CD14-positive monocyte (primary cell): ENCODE results near the gene ACVR1. TPM values are rescaled to one million over a fixed set of nuclear protein-coding genes. Genes with fewer than 3 reads are reported as not detected.
"Not testable (repeated sequence)": the region's sequence is repeated elsewhere in the genome, so short reads cannot be mapped to it uniquely, and the experiment has no call there.

Experiments
- DNase-seq, 3 donors: peaks; one replicate each; pipeline ENCODE4 v3.0.0-alpha.2; 2011 to 2022
- H2AFZ ChIP-seq: 2 replicates; pipeline ENCODE4 v1.6.0; 2012; ENCODE audit warnings: mild to moderate bottlenecking, low read depth, low read length, inconsistent platforms; ENCODE audit not compliant: insufficient read depth, poor library complexity, severe bottlenecking
- H3K27ac ChIP-seq, 2 donors: 1 replicate in 1 of 2; 2 replicates in 1 of 2; pipeline ENCODE4 v1.5.1; 2012 to 2013; ENCODE audit warnings: low read length in 2 of 2, control low read depth in 1 of 2, inconsistent platforms in 1 of 2, low read depth in 1 of 2, mild to moderate bottlenecking in 1 of 2
- H3K27me3 ChIP-seq, 2 donors: one replicate each; pipeline versions ENCODE4 v1.6.0 to v1.6.1; 2011 to 2013; ENCODE audit warnings: low read length in 2 of 2; ENCODE audit not compliant: control insufficient read depth in 2 of 2, insufficient read depth in 2 of 2
- H3K36me3 ChIP-seq, 2 donors: replicated peaks in 1 of 2; 1 replicate in 1 of 2; 2 replicates in 1 of 2; pipeline versions ENCODE4 v1.5.1 to v1.6.1; 2012 to 2013; ENCODE audit warnings: low read length in 2 of 2, control low read depth in 1 of 2, inconsistent platforms in 1 of 2, mild to moderate bottlenecking in 1 of 2; ENCODE audit not compliant: insufficient read depth in 2 of 2, control insufficient read depth in 1 of 2
- H3K4me1 ChIP-seq, 2 donors: 1 replicate in 1 of 2; 2 replicates in 1 of 2; pipeline versions ENCODE4 v1.5.1 to v1.6.1; 2012 to 2013; ENCODE audit warnings: low read length in 2 of 2, control low read depth in 1 of 2, inconsistent platforms in 1 of 2, mild to moderate bottlenecking in 1 of 2, moderate library complexity in 1 of 2; ENCODE audit not compliant: insufficient read depth in 2 of 2, control insufficient read depth in 1 of 2
- H3K4me2 ChIP-seq: replicated peaks from 2 replicates; pipeline ENCODE3; 2012; ENCODE audit warnings: low read length, moderate library complexity, mild to moderate bottlenecking; ENCODE audit not compliant: poor library complexity, severe bottlenecking; ENCODE audit errors: extremely low read depth
- H3K4me3 ChIP-seq, 3 experiments: fragments of 200-600 bp in 1 of 3; sonication (generic) in 1 of 3; replicated peaks in 1 of 3; 1 replicate in 2 of 3; 2 replicates in 1 of 3; pipeline ENCODE4 v1.5.1; 2011 to 2013; ENCODE audit warnings: low read length in 3 of 3, mild to moderate bottlenecking in 3 of 3, control low read depth in 2 of 3, low read depth in 2 of 3, inconsistent platforms in 1 of 3, moderate library complexity in 1 of 3
- H3K79me2 ChIP-seq: 2 replicates; pipeline ENCODE4 v1.6.0; 2012; ENCODE audit warnings: mild to moderate bottlenecking, control low read depth, inconsistent platforms, low read length, moderate library complexity; ENCODE audit not compliant: insufficient read depth
- H3K9ac ChIP-seq: 2 replicates; pipeline ENCODE4 v1.6.0; 2017; ENCODE audit warnings: low read length, mild to moderate bottlenecking; ENCODE audit not compliant: insufficient read depth, poor library complexity, severe bottlenecking
- H3K9me3 ChIP-seq, 2 donors: replicated peaks in 1 of 2; 1 replicate in 1 of 2; 2 replicates in 1 of 2; pipeline versions ENCODE4 v1.5.1 to v1.6.1; 2012 to 2013; ENCODE audit warnings: low read length in 2 of 2, control low read depth in 1 of 2; ENCODE audit not compliant: control insufficient read depth in 1 of 2, insufficient read depth in 1 of 2
- H4K20me1 ChIP-seq: 2 replicates; pipeline ENCODE4 v1.6.0; 2012; ENCODE audit warnings: mild to moderate bottlenecking, low read length, control low read depth, moderate library complexity; ENCODE audit not compliant: insufficient read depth
- H3K27ac Mint-ChIP-seq, 7 donors: one replicate each; pipeline ENCODE4 v1.8.0; 2020; ENCODE audit warnings: mild to moderate bottlenecking in 7 of 7, mixed read lengths in 7 of 7, moderate library complexity in 6 of 7, inconsistent platforms in 2 of 7
- H3K27me3 Mint-ChIP-seq, 3 donors: one replicate each; pipeline ENCODE4 v1.8.0; 2021 to 2022; ENCODE audit warnings: low read depth in 3 of 3, mild to moderate bottlenecking in 3 of 3, mixed read lengths in 3 of 3, moderate library complexity in 3 of 3, inconsistent platforms in 1 of 3
- H3K36me3 Mint-ChIP-seq, 2 donors: one replicate each; pipeline ENCODE4 v1.8.0; 2020; ENCODE audit warnings: mixed read lengths in 2 of 2, inconsistent platforms in 1 of 2, mild to moderate bottlenecking in 1 of 2
- H3K4me1 Mint-ChIP-seq: one replicate; pipeline ENCODE4 v1.8.0; 2020; ENCODE audit warnings: mild to moderate bottlenecking, mixed read lengths
- H3K4me3 Mint-ChIP-seq, 2 donors: one replicate each; pipeline ENCODE4 v1.8.0; 2020; ENCODE audit warnings: mild to moderate bottlenecking in 2 of 2, mixed read lengths in 2 of 2, moderate library complexity in 1 of 2
- H3K9me3 Mint-ChIP-seq, 7 donors: one replicate each; pipeline ENCODE4 v1.8.0; 2020 to 2022; ENCODE audit warnings: mixed read lengths in 7 of 7, mild to moderate bottlenecking in 6 of 7, moderate library complexity in 6 of 7, inconsistent platforms in 2 of 7
- WGBS: methylation state at CpG from one replicate; pipeline ENCODE4 v1.1.5; 2013; ENCODE audit warnings: missing lambda C conversion rate; ENCODE audit not compliant: insufficient coverage; 5-methylcytosine and 5-hydroxymethylcytosine counted together
- intact Hi-C, 2 donors: fragments of 100-400 bp; cut with micrococcal nuclease; formaldehyde crosslinking; loops; one replicate each; pipeline versions ENCODE4 v1.15.0 to v1.15.1; 2023
- polyA plus RNA-seq, 3 donors: library from polyadenylated mRNA; depleted of rRNA in 1 of 3; unstranded in 2 of 3; stranded (reverse) in 1 of 3; fragments of 300-500 nt in 2 of 3; fragments of >200 nt in 1 of 3; fragmentation: Illumina TruSeq in 2 of 3; gene quantifications; 1 replicate in 2 of 3; 2 replicates in 1 of 3; pipeline ENCODE4 v1.2.3, GENCODE V29; 2012 to 2021
- TF ChIP-seq, protein P1 (sequence below): fragments of 200-600 bp; IDR thresholded peaks from one replicate; pipeline ENCODE4 v1.8.0; 2022; ENCODE audit warnings: antibody characterized with exemption, mild to moderate bottlenecking

Gene ACVR1
- polyA plus RNA-seq, 3 donors = 2.8 to 13.4 (median 4.9) TPM

DNA sequence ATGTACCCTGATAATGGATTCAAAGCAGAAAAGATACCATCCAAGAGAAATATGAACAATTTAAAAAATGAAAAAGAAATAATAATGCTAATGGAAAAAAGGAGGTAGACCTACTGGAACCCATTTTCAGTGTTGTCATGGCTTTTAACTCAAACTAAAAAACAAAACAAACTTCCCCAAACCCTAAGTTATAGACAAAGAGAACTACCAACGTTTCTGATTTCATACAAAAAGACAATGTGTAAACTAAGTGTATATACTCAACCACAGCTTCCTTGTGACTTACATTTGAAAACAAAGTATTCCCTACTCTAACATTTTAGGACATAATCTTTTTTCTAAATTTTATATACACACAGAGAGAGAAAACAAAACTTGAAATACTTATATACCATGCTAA lies 45.9 kb downstream of the ACVR1 start:
- peak in 1 of 3 donors; percentile 27 for DNase-seq
- Histone ChIP-seq H3K27ac (peak overlapping the region in 1 of 2 donors; percentile 66), H3K9me3 (no peaks in the 10 kb centered on the region), H3K4me1 (peaks cover 5 to 13% of the 10 kb centered on the region in 2 donors), H3K4me3 (no peak overlapping the region), H3K27me3 (no peaks in the 10 kb centered on the region), H3K4me2 (no peak overlapping the region), H3K9ac (no peak overlapping the region), H4K20me1 (no peaks in the 10 kb centered on the region), H2AFZ (no peak overlapping the region), H3K36me3 (peaks cover 2 to 11% of the 10 kb centered on the region in 2 donors), H3K79me2 (no peaks in the 10 kb centered on the region)
- Mint-ChIP-seq H3K9me3 (peaks cover 0 to 2% (median 0%) of the 10 kb centered on the region in 7 donors), H3K27ac (peak overlapping the region; percentile 72 to 89 (median 84)), H3K4me1 (peaks cover 17% of the 10 kb centered on the region), H3K4me3 (no peak overlapping the region), H3K27me3 (peaks cover 0 to 1% (median 0%) of the 10 kb centered on the region in 3 donors), H3K36me3 (peaks cover 12 to 14% of the 10 kb centered on the region in 2 donors)
- TF ChIP-seq, protein P1, sequence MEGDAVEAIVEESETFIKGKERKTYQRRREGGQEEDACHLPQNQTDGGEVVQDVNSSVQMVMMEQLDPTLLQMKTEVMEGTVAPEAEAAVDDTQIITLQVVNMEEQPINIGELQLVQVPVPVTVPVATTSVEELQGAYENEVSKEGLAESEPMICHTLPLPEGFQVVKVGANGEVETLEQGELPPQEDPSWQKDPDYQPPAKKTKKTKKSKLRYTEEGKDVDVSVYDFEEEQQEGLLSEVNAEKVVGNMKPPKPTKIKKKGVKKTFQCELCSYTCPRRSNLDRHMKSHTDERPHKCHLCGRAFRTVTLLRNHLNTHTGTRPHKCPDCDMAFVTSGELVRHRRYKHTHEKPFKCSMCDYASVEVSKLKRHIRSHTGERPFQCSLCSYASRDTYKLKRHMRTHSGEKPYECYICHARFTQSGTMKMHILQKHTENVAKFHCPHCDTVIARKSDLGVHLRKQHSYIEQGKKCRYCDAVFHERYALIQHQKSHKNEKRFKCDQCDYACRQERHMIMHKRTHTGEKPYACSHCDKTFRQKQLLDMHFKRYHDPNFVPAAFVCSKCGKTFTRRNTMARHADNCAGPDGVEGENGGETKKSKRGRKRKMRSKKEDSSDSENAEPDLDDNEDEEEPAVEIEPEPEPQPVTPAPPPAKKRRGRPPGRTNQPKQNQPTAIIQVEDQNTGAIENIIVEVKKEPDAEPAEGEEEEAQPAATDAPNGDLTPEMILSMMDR = no peak
- no CpG with 5 or more reads among the region's 1 CpG for WGBS
- intact Hi-C loops = no loop called here

DNA sequence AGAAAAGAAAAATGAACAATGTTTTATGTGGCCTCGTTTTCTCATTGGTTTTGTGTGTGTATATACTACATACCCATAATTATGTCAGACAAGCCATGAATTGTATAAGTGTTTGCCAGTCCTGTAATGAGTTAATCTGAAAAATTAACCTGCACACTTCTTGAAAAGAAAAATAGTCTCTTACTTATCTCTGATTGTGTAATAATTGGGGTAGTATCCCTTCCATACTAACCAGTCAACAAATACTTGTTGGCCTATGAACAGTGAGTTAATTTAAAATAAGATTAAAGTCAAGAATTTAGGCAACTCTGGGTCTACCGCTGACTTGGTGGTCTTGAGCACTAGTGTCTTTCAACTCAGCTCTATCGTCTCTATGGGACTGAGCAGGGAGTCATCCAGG lies 48.8 kb downstream of the ACVR1 start:
- Mint-ChIP-seq H3K9me3 (peaks cover 0 to 2% (median 0%) of the 10 kb centered on the region in 7 donors), H3K36me3 (peaks cover 12 to 20% of the 10 kb centered on the region in 2 donors), H3K4me3 (no peak overlapping the region), H3K27me3 (peaks cover 0 to 3% (median 0%) of the 10 kb centered on the region in 3 donors), H3K4me1 (peaks cover 17% of the 10 kb centered on the region), H3K27ac (no peak overlapping the region)
- H3K4me2 ChIP-seq = no peak overlapping the region
- no peaks in the 10 kb centered on the region for H3K9me3 ChIP-seq
- H3K27ac ChIP-seq = no peak overlapping the region
- no peaks in the 10 kb centered on the region for H3K27me3 ChIP-seq
- no peak overlapping the region for H2AFZ ChIP-seq
- no peak for DNase-seq
- 100% methylated on average over 2 of the region's 3 CpGs for WGBS
- H3K79me2 ChIP-seq = no peaks in the 10 kb centered on the region
- H3K4me3 ChIP-seq = no peak overlapping the region
- H3K36me3 ChIP-seq = peaks cover 2 to 23% of the 10 kb centered on the region in 2 donors
- no peaks in the 10 kb centered on the region for H4K20me1 ChIP-seq
- no peak overlapping the region for H3K9ac ChIP-seq
- intact Hi-C loops = no loop called here
- TF ChIP-seq, protein P1 = no peak
- H3K4me1 ChIP-seq = peaks cover 5 to 13% of the 10 kb centered on the region in 2 donors

DNA sequence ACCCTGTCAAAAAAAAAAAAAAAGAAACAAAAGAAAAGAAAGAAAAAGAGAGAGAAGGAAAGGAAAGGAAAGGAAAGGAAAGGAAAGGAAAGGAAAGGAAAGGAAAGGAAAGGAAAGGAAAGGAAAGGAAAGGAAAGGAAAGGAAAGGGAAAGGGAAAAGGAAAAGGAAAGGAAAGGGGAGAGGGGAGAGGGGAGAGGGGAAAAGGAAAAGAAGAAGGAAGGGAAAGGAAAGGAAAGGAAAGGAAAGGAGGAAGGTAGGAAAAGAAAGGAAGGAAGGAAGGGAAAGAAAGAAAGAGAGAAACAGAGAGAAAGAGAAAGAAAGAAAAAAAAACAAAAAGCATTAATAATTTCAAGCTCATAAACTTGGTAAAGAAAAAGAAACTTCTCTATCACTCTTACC lies 49.5 kb downstream of the ACVR1 start:
- H3K4me3 Mint-ChIP-seq, H3K27ac ChIP-seq, H3K27ac Mint-ChIP-seq, H3K4me2 ChIP-seq, DNase-seq, H3K9ac ChIP-seq, H3K27me3 ChIP-seq, H3K79me2 ChIP-seq, H2AFZ ChIP-seq, intact Hi-C loops, H3K4me3 ChIP-seq, H3K9me3 Mint-ChIP-seq, H4K20me1 ChIP-seq, H3K27me3 Mint-ChIP-seq, H3K9me3 ChIP-seq: not testable (repeated sequence)
- peaks cover 16% of the 10 kb centered on the region for H3K4me1 Mint-ChIP-seq
- Histone ChIP-seq H3K4me1 (peaks cover 5 to 13% of the 10 kb centered on the region in 2 donors), H3K36me3 (peaks cover 2 to 23% of the 10 kb centered on the region in 2 donors)
- H3K36me3 Mint-ChIP-seq = peaks cover 12 to 19% of the 10 kb centered on the region in 2 donors
